ENCODE measurements around the gene ARL15. TPM values are rescaled to one million over a fixed set of nuclear protein-coding genes. Genes with fewer than 3 reads are reported as not detected.

The ARL15 gene
- total RNA-seq, 1 donor from 2014 or later = 70.6 TPM

DNA sequence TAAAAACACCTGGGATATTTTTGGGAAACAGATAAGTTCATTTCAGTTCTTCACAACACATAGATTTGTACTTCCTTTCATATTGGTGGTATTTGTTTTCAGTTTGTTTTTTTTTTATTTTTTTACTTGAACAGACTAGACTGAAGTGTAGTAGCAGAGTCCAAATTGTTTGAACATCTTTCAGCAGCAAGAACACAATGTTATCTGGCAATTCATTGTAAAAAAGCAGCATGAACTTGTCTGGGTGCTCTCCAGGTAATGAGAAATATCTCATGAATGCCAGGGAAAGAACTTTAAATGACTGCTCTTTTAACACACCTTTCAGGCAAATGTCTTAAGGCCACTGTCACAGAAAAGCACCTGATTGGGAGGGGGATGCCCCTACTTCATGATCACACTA lies 113.4 kb downstream of the ARL15 start:
- DNase-seq = no peak

GRCh38 chr5:54195701-54196100 lies 114.7 kb downstream of the ARL15 start:
- DNase-seq = no peak

DNA sequence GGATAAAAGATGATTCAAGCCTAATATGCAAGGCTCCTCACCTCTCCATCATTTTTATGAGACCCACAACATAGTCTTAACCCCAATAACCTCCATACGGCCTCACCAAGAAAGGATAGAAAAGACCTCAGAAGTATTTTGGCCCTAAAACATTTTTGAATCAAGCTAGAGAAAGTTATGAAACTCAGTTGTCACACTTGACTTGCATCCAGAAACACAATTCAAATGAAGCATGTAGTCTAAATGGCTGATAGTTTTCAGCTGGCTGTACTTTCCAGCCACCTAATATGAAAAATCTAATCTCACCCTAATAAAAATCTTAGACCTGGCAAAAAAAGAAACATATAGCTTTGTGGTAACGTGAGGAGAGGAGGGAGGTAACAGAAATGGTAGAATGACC lies 116.1 kb downstream of the ARL15 start:
- no peak for DNase-seq

GRCh38 chr5:54187694-54188093 lies 122.7 kb downstream of the ARL15 start:
- DNase-seq = no peak

GRCh38 chr5:54186912-54187445 lies 123.4 kb downstream of the ARL15 start:
- no peak for DNase-seq

DNA sequence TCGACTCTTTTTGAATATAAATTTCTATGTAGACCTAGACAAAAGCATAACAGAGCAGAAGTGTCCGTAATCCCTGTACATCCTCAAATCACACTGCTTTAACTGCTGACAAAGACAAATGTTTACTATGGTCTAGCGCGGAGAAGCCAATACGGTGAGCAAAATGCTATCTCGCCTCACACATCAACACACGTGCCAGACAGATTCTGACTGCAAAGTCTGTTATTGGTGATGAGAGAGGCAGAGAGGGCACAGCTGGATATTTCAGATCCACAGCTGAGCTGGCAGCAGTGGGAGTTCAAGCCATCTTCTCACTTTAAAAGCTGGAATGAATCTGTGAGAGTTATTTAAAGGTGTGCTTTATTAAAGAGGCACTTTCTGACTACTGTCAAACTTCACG lies 124.3 kb downstream of the ARL15 start:
- DNase-seq = no peak

GRCh38 chr5:54184806-54185205 lies 125.6 kb downstream of the ARL15 start:
- peak; percentile 15 for DNase-seq

DNA sequence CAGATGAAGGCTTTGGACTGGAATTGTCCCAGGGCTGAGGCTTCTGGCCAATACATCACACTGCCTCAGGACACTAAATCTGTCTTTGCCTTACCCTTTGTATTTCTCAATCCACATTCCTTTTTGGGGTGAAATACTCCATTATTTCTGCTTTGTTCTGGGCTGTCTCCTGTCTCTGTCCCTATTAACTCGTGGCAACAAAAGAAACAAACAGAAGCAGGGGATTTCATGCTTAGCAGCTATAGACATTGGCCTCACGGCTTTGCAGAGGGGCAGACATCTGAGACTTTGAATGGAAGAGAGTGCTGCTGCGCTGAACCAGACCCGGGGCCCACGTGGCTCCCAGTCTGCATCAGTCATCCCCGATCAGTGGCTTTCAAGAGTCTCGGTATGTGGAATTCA lies 129.7 kb downstream of the ARL15 start:
- DNase-seq = no peak

- no peak for DNase-seq
These were observed 131.4 kb downstream of the ARL15 start for GRCh38 chr5:54178991-54179390.

GRCh38 chr5:54178207-54178606 lies 132.2 kb downstream of the ARL15 start:
- no peak for DNase-seq

GRCh38 chr5:54177058-54177457 lies 133.3 kb downstream of the ARL15 start:
- DNase-seq = no peak

- no peak for DNase-seq
These were observed 134.1 kb downstream of the ARL15 start for GRCh38 chr5:54176066-54176830.

- no peak for DNase-seq
These were observed 137.1 kb downstream of the ARL15 start for GRCh38 chr5:54173251-54173650.

GRCh38 chr5:54171645-54172384 lies 138.6 kb downstream of the ARL15 start:
- DNase-seq = peak; percentile 71

GRCh38 chr5:54165687-54166086 lies 144.7 kb downstream of the ARL15 start:
- no peak for DNase-seq

- DNase-seq = no peak
These were observed 148.2 kb downstream of the ARL15 start for GRCh38 chr5:54162184-54162583.

GRCh38 chr5:54160329-54160728 lies 150.0 kb downstream of the ARL15 start:
- DNase-seq = no peak

- DNase-seq = no peak
These were observed 150.5 kb downstream of the ARL15 start for GRCh38 chr5:54159893-54160195.

DNA sequence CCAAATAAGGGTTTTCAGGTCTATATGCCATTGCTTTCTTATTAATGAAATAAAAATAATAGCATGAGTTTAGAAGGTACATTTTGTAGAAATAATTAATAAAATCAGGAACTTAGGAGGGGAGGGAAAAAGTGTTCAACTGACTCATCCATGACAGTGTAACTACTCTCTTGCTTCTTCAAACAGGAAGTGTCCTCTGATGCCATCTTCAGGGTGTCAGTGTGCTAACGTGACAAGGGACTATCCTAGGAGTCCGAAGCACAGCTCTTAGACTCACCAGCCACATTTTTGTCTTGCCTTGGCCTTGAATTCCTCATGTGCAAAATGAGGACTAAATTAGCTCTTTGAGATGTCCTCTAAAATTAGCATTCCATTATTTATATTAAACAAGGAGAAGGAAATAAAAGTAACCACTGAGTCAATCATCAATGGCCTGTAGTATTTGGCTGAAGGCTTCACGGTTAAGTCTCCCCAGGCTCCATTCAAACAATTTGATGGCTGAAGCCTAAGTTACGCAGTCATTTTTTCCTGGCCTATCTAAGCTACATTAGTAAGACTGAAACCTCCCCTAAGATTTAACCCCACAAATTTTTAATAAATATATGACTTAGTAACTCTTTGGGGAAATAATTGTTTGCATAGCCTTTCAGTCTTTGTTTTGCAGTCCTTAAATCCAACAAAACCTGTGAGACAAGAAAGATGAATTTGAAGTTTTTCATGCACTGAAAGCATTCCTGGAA lies 151.1 kb downstream of the ARL15 start:
- no peak for DNase-seq

DNA sequence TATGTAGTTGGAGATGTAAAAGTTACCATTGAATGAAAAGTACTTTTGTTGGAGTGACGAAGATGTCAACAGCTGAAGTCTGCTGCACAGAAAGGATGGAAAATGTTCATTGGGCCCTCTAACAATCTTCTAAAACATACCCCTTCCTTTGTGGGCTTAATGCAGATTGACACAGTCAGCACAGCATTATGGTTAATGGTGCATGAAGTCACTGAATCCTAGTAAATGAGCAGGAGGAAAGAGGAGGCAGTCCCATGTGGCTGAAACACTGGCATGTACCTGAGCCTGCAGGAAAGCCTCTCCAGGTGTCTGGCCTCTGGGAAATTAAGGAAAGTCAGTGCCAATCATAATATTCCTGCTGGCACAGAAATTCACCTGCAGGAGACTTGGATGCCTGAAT lies 153.8 kb downstream of the ARL15 start:
- DNase-seq = no peak

GRCh38 chr5:54150841-54151240 lies 159.5 kb downstream of the ARL15 start:
- no peak for DNase-seq

DNA sequence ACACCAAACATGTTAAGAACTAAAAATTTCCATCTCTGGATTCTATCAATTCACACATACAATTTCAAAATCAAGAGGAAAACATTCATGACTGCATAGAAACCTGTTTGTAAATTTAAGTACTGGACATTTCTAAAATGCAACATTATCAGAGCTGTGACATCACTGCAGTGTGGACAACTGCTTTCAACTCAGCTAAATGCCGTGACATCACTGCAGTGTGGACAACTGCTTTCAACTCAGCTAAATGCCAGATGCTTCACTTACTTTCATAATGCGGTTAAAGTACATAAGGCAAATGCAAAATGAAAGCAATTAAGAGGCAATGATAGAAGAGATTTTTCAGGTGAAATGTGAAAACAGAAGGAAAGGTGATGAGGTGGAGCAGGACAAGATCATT lies 161.5 kb downstream of the ARL15 start:
- no peak for DNase-seq

- DNase-seq = no peak
These were observed 162.1 kb downstream of the ARL15 start for GRCh38 chr5:54148067-54148845.
